GM19395 (cell line): Measurements from ENCODE around the gene NEK1.
"Not testable (repeated sequence)": the region's sequence is repeated elsewhere in the genome, so short reads cannot be mapped to it uniquely, and the experiment has no call there.

Experiments
- ATAC-seq: cut with Tn5 transposase; IDR thresholded peaks from one replicate; pipeline ENCODE4 v1.9.1; 2021; ENCODE audit warnings: mild to moderate bottlenecking, moderate library complexity; ENCODE audit not compliant: unreplicated experiment

NEK1 gene

GRCh38 chr4:169437299-169438047 lies 174.9 kb downstream of the NEK1 start:
- ATAC-seq: peak; percentile 95

- no peak for ATAC-seq
Observed at GRCh38 chr4:169436734-169437133, 175.6 kb downstream of the NEK1 start.

GRCh38 chr4:169428376-169428775 lies 184.0 kb downstream of the NEK1 start:
- ATAC-seq: no peak

GRCh38 chr4:169427727-169428126 lies 184.7 kb downstream of the NEK1 start:
- ATAC-seq: not testable (repeated sequence)

GRCh38 chr4:169420291-169420690 lies 192.1 kb downstream of the NEK1 start:
- no peak for ATAC-seq

GRCh38 chr4:169418846-169419245 lies 193.5 kb downstream of the NEK1 start:
- ATAC-seq: no peak

- ATAC-seq: no peak
Observed at GRCh38 chr4:169417629-169418282, 194.6 kb downstream of the NEK1 start.

- ATAC-seq: no peak
Observed at GRCh38 chr4:169416997-169417396, 195.4 kb downstream of the NEK1 start.

GRCh38 chr4:169416461-169416860 lies 195.9 kb downstream of the NEK1 start:
- no peak for ATAC-seq

GRCh38 chr4:169414913-169415312 lies 197.5 kb downstream of the NEK1 start:
- no peak for ATAC-seq

GRCh38 chr4:169412046-169412445 lies 200.3 kb downstream of the NEK1 start:
- ATAC-seq: no peak

GRCh38 chr4:169410839-169411770 lies 201.3 kb downstream of the NEK1 start:
- peak; percentile 99 for ATAC-seq

- ATAC-seq: no peak
Observed at GRCh38 chr4:169407217-169407845, 205.1 kb downstream of the NEK1 start.

GRCh38 chr4:169404960-169405359 lies 207.4 kb downstream of the NEK1 start:
- no peak for ATAC-seq

- ATAC-seq: no peak
Observed at GRCh38 chr4:169400832-169401231, 211.6 kb downstream of the NEK1 start.

- peak; percentile 76 for ATAC-seq
Observed at GRCh38 chr4:169399976-169400767, 212.2 kb downstream of the NEK1 start.

- ATAC-seq: no peak
Observed at GRCh38 chr4:169398316-169398715, 214.1 kb downstream of the NEK1 start.

GRCh38 chr4:169397762-169398161 lies 214.6 kb downstream of the NEK1 start:
- ATAC-seq: no peak

- no peak for ATAC-seq
Observed at GRCh38 chr4:169385376-169385775, 227.0 kb downstream of the NEK1 start.

- no peak for ATAC-seq
Observed at GRCh38 chr4:169384779-169385178, 227.6 kb downstream of the NEK1 start.
